HuH-7.5 (cell line): ENCODE results near the gene PILRA.

Experiments used
- DNase-seq: peaks from one replicate; pipeline ENCODE4 v3.0.0; 2011; ENCODE audit warnings: low spot score

The PILRA gene

DNA sequence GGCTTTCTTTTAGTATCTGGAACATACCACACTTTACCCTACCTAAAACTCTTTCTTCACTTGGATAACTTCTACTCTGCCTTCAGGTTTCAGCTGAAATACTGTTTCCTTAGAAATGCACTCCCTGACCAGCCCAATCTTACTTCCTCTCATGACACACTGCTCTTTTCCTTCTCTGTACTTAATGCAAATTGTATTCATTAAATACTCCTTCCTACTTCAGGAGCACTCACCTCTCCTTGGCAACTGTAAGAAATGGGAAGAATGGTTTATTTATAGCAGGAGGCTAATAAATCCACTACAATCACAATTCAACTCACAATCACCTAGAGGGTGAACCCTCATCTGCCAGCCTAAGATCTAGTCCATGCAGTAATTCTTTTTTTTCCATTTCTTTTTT, 40.1 kb downstream of the PILRA start:
- no peak for DNase-seq

DNA sequence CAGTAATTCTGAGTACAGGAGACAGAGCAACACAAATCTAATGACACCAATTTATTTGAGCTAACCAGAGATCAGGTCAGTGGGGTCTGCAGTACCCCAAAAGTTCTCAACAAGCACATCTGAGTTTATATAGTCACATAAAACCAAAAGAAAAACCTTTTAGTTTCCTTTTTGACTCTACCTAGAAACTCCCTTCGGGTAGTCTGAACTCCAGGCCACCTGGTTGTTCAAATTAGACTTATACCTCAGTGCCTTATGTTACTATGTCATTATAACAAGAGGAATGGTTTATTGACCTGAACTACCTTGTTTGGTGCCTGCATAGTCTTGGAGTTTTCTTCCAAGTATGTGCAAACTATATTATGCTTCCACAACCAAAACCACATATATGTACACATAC, 40.6 kb downstream of the PILRA start:
- DNase-seq: no peak

- no peak for DNase-seq
Observed at GRCh38 chr7:100415448-100415847, 42.2 kb downstream of the PILRA start.

- DNase-seq: no peak
Observed at GRCh38 chr7:100418930-100419659, 45.8 kb downstream of the PILRA start.

GRCh38 chr7:100419660-100420226, 46.5 kb downstream of the PILRA start:
- no peak for DNase-seq

DNA sequence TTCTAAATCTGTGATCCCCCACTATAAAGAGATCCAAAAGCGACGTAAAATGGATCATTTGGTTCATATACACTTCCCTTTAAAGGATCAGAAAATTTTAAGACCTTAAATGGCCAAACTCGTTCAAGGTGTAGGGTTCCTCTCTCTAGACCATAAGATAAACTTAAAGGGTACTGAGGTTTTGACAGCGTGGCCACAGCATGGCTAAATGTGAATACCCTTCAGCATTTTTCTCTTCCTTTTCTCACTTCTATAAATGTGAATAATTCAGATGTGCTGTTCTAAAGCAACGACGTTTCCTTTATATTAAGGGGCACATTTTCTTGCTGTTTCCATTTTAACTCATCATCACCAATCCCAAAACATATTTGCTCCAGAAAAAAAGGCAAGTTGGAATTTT, 50.0 kb downstream of the PILRA start:
- DNase-seq: no peak

DNA sequence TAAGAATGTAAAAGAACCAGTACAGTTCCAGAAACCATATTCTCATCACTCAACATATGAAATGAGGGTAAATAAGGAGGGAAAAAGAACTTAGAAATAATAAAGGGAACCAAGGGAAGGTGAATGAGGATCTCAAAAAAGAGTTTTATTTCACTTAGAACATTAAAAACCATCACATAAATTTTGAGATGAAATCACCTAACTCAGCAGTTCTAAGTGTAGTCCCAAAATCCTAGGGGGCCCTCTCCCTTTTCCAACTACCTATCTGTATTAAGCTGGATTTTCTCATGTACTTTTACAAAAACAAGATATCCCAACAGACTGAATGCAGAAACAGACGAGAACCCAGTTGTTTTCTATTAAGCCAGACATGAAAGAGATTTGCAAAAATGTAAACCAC, 52.1 kb downstream of the PILRA start:
- DNase-seq: no peak

- no peak for DNase-seq
Observed at GRCh38 chr7:100426516-100426915, 53.2 kb downstream of the PILRA start.

- no peak for DNase-seq
Observed at GRCh38 chr7:100427762-100428198, 54.5 kb downstream of the PILRA start.

DNA sequence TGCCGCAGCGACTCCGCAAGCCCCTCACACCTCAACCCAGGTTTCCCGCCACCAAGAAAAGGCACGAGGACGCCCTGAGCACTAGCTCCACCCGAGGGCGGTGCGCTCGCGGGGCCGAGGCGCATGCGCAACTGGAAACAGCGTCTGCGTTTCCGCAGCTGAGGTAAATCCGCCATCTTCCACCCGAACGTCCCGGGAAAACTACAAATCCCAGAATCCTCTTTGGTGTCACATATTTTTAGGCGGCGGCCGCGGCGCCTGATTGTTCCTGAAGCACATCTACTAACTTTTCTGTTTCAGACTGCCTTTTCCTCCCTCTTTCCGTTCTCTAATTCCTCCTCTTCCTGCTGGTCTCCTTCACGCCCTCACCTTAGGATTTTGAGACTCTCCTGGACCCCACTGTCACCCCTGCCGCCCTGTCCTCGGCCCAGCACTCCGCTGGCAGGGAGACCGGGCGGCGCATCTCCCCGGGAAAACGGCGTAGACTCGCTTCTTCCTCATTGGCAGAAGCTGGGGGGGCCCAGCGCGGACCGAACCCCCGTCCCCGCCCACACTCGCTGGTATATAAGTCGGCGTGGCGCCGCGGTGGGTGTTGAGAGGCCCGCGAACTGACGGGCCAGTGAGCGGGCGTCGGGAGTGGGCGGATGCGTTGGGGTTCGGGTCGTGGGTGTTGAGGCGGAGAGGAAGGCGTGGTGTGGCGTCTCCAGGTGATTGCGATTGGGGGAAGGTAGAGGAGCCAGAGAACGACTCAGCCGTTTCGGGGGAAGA, 55.1 kb downstream of the PILRA start, which contains the start of gene ZCWPW1:
Gene ZCWPW1 (minus strand): TSS at position 505 of the 768 bp plus-strand sequence. CDS start 8,054 bp downstream, outside the sequence.
- peak; percentile 84 for DNase-seq

- peak; percentile 96 for DNase-seq
Observed at GRCh38 chr7:100428967-100429636, 55.8 kb downstream of the PILRA start.

- peak; percentile 99 for DNase-seq
Observed at GRCh38 chr7:100429637-100430492, 56.6 kb downstream of the PILRA start, which contains the start of gene MEPCE. TSS of gene MEPCE (plus strand) at chr7:100429831. CDS start at chr7:100430019, 188 bp downstream.

DNA sequence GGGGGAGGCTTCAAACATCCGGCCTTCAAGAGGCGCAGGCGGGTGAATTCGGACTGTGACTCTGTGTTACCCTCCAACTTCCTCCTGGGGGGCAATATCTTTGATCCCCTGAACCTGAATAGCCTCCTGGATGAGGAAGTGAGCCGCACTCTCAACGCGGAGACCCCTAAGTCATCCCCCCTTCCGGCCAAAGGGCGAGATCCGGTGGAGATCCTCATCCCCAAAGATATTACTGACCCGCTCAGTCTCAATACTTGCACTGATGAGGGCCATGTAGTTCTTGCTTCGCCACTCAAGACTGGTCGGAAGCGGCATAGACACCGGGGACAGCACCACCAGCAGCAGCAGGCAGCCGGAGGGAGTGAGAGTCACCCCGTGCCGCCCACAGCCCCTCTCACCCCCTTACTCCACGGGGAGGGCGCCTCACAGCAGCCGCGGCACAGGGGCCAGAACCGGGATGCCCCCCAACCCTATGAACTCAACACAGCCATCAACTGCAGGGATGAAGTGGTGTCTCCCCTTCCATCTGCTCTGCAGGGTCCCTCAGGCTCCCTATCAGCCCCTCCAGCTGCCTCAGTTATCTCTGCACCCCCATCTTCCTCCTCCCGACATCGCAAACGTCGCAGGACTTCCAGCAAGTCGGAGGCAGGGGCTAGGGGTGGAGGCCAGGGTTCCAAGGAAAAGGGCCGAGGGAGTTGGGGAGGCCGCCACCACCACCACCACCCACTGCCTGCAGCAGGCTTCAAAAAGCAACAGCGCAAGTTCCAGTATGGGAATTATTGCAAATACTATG, 57.4 kb downstream of the PILRA start:
- peak; percentile 25 for DNase-seq

DNA sequence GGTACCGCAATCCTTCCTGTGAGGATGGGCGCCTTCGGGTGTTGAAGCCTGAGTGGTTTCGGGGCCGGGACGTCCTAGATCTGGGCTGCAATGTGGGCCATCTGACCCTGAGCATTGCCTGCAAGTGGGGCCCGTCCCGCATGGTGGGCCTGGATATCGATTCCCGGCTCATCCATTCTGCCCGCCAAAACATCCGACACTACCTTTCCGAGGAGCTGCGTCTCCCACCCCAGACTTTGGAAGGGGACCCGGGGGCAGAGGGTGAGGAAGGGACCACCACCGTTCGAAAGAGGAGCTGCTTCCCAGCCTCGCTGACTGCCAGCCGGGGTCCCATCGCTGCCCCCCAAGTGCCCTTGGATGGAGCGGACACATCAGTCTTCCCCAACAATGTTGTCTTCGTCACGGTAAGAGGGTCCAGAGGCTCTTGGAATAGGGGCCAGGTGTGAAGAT, 58.0 kb downstream of the PILRA start:
- DNase-seq: no peak

DNA sequence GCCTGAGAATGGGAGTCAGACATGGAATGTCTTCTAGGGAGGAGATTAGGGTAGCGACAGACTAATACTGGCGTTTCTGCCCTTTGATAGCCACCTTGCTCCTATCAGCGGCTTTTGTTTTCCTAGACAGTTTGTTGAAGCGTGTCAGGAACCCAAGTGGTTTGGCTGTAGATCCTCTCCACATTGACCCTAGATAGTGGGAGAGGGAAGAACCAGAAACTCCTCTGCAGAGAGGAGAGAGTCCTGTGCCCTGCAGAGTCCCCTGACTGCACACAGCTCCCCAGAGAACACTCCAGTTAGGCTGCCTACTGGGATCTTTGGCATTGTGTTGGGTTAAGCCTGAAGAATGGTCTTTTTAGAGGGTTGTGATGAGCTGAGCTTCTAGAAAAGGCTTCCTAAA, 58.8 kb downstream of the PILRA start:
- no peak for DNase-seq

- no peak for DNase-seq
Observed at GRCh38 chr7:100432621-100433275, 59.5 kb downstream of the PILRA start.

- DNase-seq: no peak
Observed at GRCh38 chr7:100433276-100433591, 59.9 kb downstream of the PILRA start.

GRCh38 chr7:100433592-100434296, 60.5 kb downstream of the PILRA start:
- no peak for DNase-seq
